GM18861 (cell line): Measurements from ENCODE around the gene IGHMBP2.
"Not testable (repeated sequence)": the region's sequence is repeated elsewhere in the genome, so short reads cannot be mapped to it uniquely, and the experiment has no call there.

Experiments used
- ATAC-seq: cut with Tn5 transposase; IDR thresholded peaks from one replicate; pipeline ENCODE4 v1.9.1; 2021; ENCODE audit not compliant: unreplicated experiment

The IGHMBP2 gene

GRCh38 chr11:68903288-68904247 lies at the start of gene IGHMBP2, which contains the start of gene MRPL21:
TSS of gene IGHMBP2 (plus strand) at chr11:68903891. CDS start at chr11:68903953, 62 bp downstream.
TSS of gene MRPL21 (minus strand) at chr11:68903832. CDS start at chr11:68903810, 22 bp downstream.
- peak; percentile 69 for ATAC-seq

GRCh38 chr11:68854273-68854958 lies 49.3 kb upstream of the IGHMBP2 start:
- ATAC-seq, result no peak

DNA sequence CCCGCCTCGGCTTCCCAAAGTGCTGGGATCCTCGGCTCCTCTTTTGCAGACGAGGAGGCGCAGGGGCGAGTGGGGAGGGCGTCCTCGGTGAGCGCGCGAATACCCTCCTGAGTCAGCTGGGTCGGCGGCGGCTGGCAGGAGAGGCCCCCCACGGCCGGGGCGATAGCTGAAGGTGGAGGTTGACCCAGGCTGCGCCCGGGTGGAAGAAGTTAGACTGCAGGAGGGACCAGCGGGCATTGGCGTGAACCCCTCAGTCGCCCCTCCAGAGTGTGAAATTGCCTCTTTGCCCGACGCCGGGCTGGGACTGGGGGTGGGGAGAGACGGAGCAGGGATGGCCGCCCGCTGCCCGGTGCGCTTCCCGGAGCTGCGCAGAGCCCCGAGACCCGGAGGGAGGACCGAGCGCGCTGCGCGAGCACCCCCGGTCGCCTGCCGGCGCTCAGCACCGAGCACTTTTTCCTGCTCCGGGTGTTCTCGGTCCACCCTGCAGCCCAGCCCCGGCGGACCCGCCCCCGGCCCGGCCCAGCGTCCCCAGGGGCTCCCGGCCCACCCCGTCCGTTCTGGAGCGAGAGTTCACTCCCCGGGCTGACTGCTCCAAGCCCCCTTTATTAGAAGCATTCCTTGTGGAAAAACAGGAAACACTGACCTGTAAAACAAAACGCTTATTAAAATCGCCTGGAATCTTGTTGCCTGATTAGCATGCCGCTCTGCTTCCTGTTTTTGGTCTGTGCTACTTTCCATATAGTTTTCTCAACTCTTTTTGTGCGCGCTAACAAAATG lies 48.3 kb upstream of the IGHMBP2 start:
- no peak for ATAC-seq

GRCh38 chr11:68856425-68857030 lies 47.2 kb upstream of the IGHMBP2 start:
- ATAC-seq, result not testable (repeated sequence)

DNA sequence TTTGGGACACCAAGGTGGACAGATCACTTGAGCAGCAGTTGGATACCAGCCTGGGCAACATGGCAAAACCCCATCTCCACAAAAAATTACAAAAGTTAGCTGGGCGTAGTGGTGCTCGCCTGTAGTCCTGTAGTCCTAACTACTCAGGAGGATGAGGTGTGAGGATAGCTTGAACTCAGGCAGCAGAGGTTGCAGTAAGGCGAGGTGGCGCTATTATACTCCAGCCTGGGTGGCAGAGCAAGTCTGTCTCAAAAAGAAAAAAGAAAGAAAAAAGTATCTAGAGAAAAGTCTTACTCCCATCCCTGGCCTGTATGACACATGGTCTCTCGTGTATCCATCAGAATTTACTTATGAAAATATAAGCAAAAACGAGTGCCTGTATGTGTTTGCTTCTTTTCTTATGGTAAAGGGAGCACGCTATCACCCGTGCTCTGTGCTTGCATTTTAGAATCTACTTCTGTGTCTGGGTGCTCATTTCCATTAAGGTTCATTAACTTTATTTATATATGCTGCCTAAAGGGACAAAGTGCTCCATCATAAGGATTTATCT lies 46.6 kb upstream of the IGHMBP2 start:
- no peak for ATAC-seq

GRCh38 chr11:68859123-68859522 lies 44.6 kb upstream of the IGHMBP2 start:
- ATAC-seq, result no peak

GRCh38 chr11:68862421-68862820 lies 41.3 kb upstream of the IGHMBP2 start:
- no peak for ATAC-seq

GRCh38 chr11:68863553-68864265 lies 40.0 kb upstream of the IGHMBP2 start:
- ATAC-seq, result no peak

DNA sequence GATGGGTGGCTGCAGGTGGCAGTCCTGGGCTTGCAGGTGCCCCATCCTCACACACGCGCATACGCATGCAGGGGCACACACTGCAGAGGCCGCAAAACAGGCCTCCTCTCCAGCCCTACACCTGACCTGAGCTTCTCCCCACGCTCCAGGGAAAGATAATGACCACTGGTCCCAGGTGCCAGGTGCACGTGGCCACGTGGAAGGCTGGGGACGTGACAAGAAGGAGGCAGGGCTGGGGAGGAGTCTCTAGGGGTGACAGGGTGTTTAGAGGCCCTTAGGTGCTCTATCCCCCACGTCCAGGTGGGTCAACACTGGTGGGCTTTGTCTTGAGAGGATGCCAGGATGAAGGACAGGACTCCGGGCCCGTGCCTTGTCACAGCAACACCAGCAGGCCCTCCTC lies 38.5 kb upstream of the IGHMBP2 start:
- ATAC-seq, result no peak

- ATAC-seq, result no peak
These were observed 36.6 kb upstream of the IGHMBP2 start for GRCh38 chr11:68867066-68867465.

DNA sequence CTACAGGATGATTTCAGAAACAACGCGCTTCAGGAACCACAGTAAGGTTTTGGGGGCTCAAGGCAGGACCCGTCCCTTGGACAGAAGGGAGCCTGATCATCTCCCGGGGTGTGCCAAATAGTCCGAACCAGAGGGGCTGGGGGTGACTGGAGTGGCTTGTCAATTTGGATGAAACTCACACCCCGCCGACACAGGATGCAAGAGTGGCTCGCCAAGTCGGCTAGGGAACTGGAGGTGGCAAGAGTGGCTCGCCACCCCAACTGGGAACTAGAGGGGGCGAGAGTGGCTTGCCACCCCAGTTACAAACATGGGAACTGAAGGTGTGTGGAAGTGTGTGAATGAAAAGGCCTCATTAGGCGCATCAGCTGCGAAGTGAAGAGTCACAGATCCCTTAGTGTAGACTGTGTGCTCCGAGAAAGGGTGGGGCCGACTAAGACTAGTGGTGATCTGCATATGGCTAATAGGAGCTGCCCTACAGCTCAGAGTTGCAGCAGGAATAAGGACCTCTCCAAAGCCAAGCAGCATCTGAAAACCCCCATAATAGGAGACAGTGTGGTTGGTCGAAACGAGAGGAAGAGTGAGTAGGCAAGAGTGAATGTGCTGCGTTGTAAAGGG lies 35.4 kb upstream of the IGHMBP2 start:
- ATAC-seq, result no peak

DNA sequence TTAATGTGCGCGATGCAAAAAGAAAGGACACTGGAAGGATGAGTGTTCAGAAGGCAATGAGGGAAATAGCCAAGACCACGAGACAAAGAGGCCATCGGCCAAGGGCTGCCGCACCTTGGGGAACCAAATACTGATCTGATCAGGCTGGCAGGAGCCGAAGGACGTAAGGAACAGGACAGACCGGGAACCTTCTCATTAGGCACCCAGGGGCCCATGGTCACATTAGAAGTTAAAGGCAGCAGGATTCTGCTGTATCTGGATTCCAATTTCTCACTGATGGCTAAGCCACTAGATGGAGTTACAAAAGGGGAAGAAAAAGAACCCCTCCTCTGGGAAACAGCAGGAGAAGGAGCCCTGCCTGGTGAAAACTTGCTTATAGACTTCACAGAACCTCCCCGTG lies 33.2 kb upstream of the IGHMBP2 start:
- no peak for ATAC-seq

DNA sequence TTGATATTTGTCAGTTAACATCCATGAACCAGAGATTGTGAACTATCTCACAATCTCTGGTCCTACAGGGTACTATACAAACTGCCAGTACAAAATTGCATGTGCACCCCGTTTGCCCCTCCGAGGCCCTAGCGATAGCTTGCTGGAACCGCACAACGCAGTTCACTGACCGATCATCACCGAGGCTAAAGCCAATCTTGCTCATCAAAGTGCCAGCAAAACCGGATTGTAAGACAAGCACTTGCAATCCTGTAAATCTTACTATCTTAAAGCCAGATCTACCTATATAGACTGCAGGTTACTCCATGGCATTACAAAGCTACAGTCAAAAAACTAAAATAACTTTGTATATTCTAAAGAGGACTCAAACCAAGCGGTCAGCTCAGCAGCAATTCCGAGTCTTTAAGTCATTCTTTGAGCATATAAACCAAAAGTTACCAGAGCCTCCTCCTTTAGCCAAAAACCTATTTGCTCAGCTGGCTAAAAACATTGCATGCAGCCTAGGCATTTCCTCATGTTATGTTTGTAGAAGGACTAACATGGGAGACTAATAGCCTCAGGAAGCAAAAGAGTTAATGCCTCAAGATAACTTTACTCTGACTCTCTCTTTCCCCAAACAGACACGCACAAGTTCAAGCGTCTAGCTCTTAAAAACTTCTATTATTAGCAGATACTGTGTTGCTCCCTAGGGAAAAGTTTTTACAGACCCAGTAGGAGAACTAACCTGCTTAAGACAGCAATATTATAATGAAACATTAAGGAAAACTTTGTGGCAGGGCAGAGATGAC lies 31.3 kb upstream of the IGHMBP2 start:
- ATAC-seq, result no peak

DNA sequence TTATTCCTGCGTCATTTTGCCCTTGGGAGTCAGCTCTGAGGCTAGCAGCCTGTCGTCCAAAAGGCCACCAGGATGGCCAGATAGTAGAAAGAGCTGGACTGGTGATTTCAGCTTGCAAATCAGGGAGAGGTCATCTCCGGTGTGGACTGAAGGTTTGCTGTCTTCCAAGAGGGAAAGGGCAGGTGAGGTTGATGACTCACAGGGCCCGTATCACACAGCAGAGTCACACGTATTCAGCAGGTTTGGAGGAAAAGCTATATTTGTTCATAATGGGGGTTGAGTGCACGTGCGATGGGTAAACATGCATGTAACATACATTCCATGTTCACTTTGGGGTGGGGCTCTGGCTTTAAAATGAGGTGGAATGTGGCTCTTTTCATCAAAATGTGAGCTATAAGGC lies 25.7 kb upstream of the IGHMBP2 start:
- no peak for ATAC-seq

DNA sequence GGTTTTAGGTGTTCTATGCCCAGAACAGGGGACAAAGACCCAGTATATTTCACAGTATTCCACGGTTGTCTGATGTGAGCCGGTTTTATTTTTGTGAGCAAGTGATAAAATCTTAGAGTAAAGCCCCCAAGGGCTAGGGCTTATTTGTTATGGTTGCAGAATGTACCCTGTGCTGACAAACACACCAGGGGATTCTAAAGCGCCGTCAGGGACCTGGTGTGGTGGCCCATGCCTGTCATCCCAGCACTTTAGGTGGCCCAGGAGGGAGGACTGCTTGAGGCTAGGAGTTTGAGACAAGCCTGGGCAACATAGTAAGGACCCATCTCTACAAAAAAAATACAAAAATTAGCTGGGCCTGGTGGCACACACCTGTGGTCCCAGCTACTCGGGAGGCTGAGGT lies 22.8 kb upstream of the IGHMBP2 start:
- no peak for ATAC-seq

- no peak for ATAC-seq
These were observed 22.4 kb upstream of the IGHMBP2 start for GRCh38 chr11:68881320-68881719.

DNA sequence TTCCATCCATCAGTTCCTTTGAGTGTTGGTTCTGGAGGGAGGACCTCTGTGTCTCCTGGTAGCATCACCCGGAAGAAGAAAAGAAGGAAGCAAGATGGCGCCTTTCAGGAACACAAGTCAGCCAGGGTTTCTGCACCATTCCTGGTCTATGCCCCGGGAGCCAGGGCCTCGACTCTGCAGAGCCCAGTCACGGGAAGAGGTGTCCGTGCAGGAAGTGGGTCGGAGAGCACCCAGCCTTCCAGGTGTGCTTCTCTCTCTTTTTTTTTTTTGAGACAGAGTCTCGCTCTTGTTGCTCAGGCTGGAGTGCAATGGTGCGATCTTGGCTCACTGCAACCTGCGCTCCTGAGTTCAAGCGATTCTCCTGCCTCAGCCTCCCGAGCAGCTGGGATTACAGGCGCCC lies 21.3 kb upstream of the IGHMBP2 start:
- ATAC-seq, result no peak

DNA sequence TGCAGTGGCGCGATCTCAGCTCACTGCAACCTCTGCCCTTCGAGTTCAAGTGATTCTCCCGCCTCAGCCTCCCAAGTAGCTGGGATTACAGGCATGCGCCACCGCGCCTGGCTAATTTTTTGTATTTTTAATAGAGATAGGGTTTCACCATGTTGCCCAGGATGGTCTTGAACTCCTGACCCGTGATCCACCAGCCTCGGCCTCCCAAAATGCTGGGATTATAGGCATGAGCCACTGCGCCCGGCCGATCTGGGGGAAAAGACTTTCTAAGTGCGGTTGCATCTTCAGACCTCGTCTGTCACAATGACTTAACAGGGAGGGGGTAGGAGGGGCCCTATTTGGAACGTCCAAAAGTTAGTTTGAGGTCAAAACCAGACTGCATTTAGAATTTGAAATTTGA lies 18.9 kb upstream of the IGHMBP2 start:
- not testable (repeated sequence) for ATAC-seq
